Breast epithelium (tissue), 4 donors: ENCODE data around the gene SPOCK1. TPM values are rescaled to one million over a fixed set of nuclear protein-coding genes. Genes with fewer than 3 reads are reported as not detected.

Experiments
- DNase-seq, 2 donors: peaks; one replicate each; pipeline ENCODE4 v3.0.0-alpha.2; 2019; ENCODE audit warnings: low spot score in 2 of 2
- H3K27ac ChIP-seq, 2 donors: fragments of 200-600 bp; sonication (generic) in 1 of 2; one replicate each; pipeline ENCODE4 v1.5.1; 2016 to 2019; ENCODE audit warnings: mild to moderate bottlenecking in 1 of 2
- H3K27me3 ChIP-seq, 2 donors: fragments of 200-600 bp; sonication (generic) in 1 of 2; one replicate each; pipeline versions ENCODE4 v1.5.1 to v1.6.0; 2017 to 2019; ENCODE audit warnings: control low read depth in 1 of 2, mild to moderate bottlenecking in 1 of 2
- H3K36me3 ChIP-seq: fragments of 200-600 bp; one replicate; pipeline ENCODE4 v1.5.1; 2019
- H3K4me1 ChIP-seq, 2 donors: fragments of 200-600 bp; sonication (generic); one replicate each; pipeline ENCODE4 v1.5.1; 2016 to 2019; ENCODE audit warnings: control low read depth in 1 of 2
- H3K4me3 ChIP-seq, 3 donors: fragments of 200-600 bp; sonication (generic); 1 replicate in 2 of 3; 2 replicates in 1 of 3; pipeline ENCODE4 v1.5.1; 2016 to 2019; ENCODE audit warnings: mild to moderate bottlenecking in 3 of 3, moderate library complexity in 2 of 3
- H3K9me3 ChIP-seq, 2 donors: fragments of 200-600 bp; sonication (generic) in 1 of 2; one replicate each; pipeline ENCODE4 v1.5.1; 2016 to 2019; ENCODE audit warnings: control low read depth in 1 of 2
- CTCF ChIP-seq, 3 donors: fragments of 450-650 bp; IDR thresholded peaks; one replicate each; pipeline ENCODE4 v1.5.1; 2016 to 2017; ENCODE audit warnings: antibody characterized with exemption in 3 of 3, mild to moderate bottlenecking in 3 of 3, moderate library complexity in 3 of 3
- POLR2A ChIP-seq: fragments of 450-650 bp; IDR thresholded peaks from one replicate; pipeline ENCODE4 v1.6.1; 2016; ENCODE audit warnings: antibody characterized with exemption, mild to moderate bottlenecking, moderate library complexity
- POLR2AphosphoS5 ChIP-seq, 3 donors: sonication (generic); formaldehyde crosslinking; IDR thresholded peaks; one replicate each; pipeline ENCODE4 v1.6.1; 2017; ENCODE audit warnings: antibody characterized with exemption in 3 of 3
- intact Hi-C: fragments of 100-400 bp; cut with DNase I; formaldehyde crosslinking; loops from one replicate; pipeline ENCODE4 v1.15.1; 2023; ENCODE audit warnings: low total_unique reads
- total RNA-seq, 3 donors: library from RNA; depleted of rRNA; stranded (reverse); fragments of >200 nt; gene quantifications; one replicate each; pipeline ENCODE4 v1.1.0, GENCODE V29; 2016

SPOCK1 gene
- total RNA-seq, 3 donors from 2014 or later, result 14.5 to 52.0 (median 24.3) TPM

GRCh38 chr5:137365126-137365865, 133.8 kb downstream of the SPOCK1 start:
- no peaks in the 10 kb centered on the region for H3K9me3 ChIP-seq
- TF ChIP-seq CTCF (IDR thresholded peaks at IDR 0.05), result no peak
- no peak for TF ChIP-seq POLR2A
- TF ChIP-seq POLR2AphosphoS5 (IDR thresholded peaks at IDR 0.05), result no peak
- H3K4me3 ChIP-seq, result no peak overlapping the region
- H3K27ac ChIP-seq, result no peak overlapping the region
- H3K4me1 ChIP-seq, result no peaks in the 10 kb centered on the region
- intact Hi-C loops, result no loop called here
- no peaks in the 10 kb centered on the region for H3K36me3 ChIP-seq
- H3K27me3 ChIP-seq, result no peaks in the 10 kb centered on the region
- DNase-seq, result no peak

- no peak overlapping the region for H3K27ac ChIP-seq
- no peak for DNase-seq
- intact Hi-C loops, result no loop called here
- no peaks in the 10 kb centered on the region for H3K4me1 ChIP-seq
- no peaks in the 10 kb centered on the region for H3K27me3 ChIP-seq
- no peaks in the 10 kb centered on the region for H3K9me3 ChIP-seq
- H3K36me3 ChIP-seq, result no peaks in the 10 kb centered on the region
- TF ChIP-seq POLR2AphosphoS5 (IDR thresholded peaks at IDR 0.05), result no peak
- TF ChIP-seq POLR2A, result no peak
- no peak for TF ChIP-seq CTCF (IDR thresholded peaks at IDR 0.05)
- H3K4me3 ChIP-seq, result no peak overlapping the region
Observed at GRCh38 chr5:137361280-137361679, 137.8 kb downstream of the SPOCK1 start.

GRCh38 chr5:137360607-137361006, 138.5 kb downstream of the SPOCK1 start:
- Histone ChIP-seq H3K27me3 (peaks cover 0 to 2% of the 10 kb centered on the region in 2 donors), H3K9me3 (no peaks in the 10 kb centered on the region), H3K27ac (no peak overlapping the region), H3K4me3 (no peak overlapping the region), H3K4me1 (no peaks in the 10 kb centered on the region), H3K36me3 (no peaks in the 10 kb centered on the region)
- intact Hi-C loops, result no loop called here
- TF ChIP-seq POLR2A, result no peak
- no peak for TF ChIP-seq POLR2AphosphoS5 (IDR thresholded peaks at IDR 0.05)
- no peak for TF ChIP-seq CTCF (IDR thresholded peaks at IDR 0.05)
- no peak for DNase-seq

GRCh38 chr5:137359941-137360340, 139.2 kb downstream of the SPOCK1 start:
- Histone ChIP-seq H3K36me3 (no peaks in the 10 kb centered on the region), H3K27ac (no peak overlapping the region), H3K4me1 (no peaks in the 10 kb centered on the region), H3K27me3 (peaks cover 0 to 5% of the 10 kb centered on the region in 2 donors), H3K4me3 (no peak overlapping the region), H3K9me3 (no peaks in the 10 kb centered on the region)
- intact Hi-C loops, result no loop called here
- DNase-seq, result no peak
- no peak for TF ChIP-seq POLR2AphosphoS5 (IDR thresholded peaks at IDR 0.05)
- TF ChIP-seq POLR2A, result no peak
- TF ChIP-seq CTCF (IDR thresholded peaks at IDR 0.05), result no peak

GRCh38 chr5:137357436-137357835, 141.7 kb downstream of the SPOCK1 start:
- no peaks in the 10 kb centered on the region for H3K4me1 ChIP-seq
- H3K27me3 ChIP-seq, result peaks cover 0 to 5% of the 10 kb centered on the region in 2 donors
- H3K9me3 ChIP-seq, result no peaks in the 10 kb centered on the region
- intact Hi-C loops, result no loop called here
- no peak for DNase-seq
- H3K36me3 ChIP-seq, result no peaks in the 10 kb centered on the region
- no peak overlapping the region for H3K27ac ChIP-seq
- no peak for TF ChIP-seq POLR2AphosphoS5 (IDR thresholded peaks at IDR 0.05)
- TF ChIP-seq CTCF (IDR thresholded peaks at IDR 0.05), result no peak
- TF ChIP-seq POLR2A, result no peak
- H3K4me3 ChIP-seq, result no peak overlapping the region
